ENCODE data around the gene TMPRSS6.

GRCh38 chr22:37127350-37127878 lies 17.9 kb upstream of the TMPRSS6 start:
- TF ChIP-seq CTCF (IDR thresholded peaks at IDR 0.05) (no peak), POLR2A (IDR thresholded peaks at IDR 0.05) (no peak)

Data from adrenal gland (tissue), 5 donors.